ENCODE data around the gene HOXB5. TPM values are rescaled to one million over a fixed set of nuclear protein-coding genes. Genes with fewer than 3 reads are reported as not detected.
A peak's percentile ranks its signal among the peaks of the same experiment; 100 is the strongest.

Gene HOXB5
- total and polyA plus RNA-seq, 10 of the 15 experiments (the other 5 are each of a cell fraction or from before 2014, with no cell fraction given), result not detected

- DNase-seq (ENCODE audit: low read depth, low spot score) (no peak), ATAC-seq (no peak), FAIRE-seq (no peak)
- Histone ChIP-seq H4K20me1 (ENCODE audit: control insufficient read depth, insufficient read depth) (no peaks in the 10 kb centered on the region), H3K27ac (ENCODE audit: control insufficient read depth, insufficient read depth) (no peak within 1 kb of the TSS), H3K4me2 (ENCODE audit: control insufficient read depth, insufficient read depth) (no peak within 1 kb of the TSS), H2AFZ (ENCODE audit: control insufficient read depth, low read depth, low read length) (no peak within 1 kb of the TSS), H3K36me3 (ENCODE audit: control insufficient read depth in 2 of 2, insufficient read depth in 2 of 2, low read length in 1 of 2) (no peaks in the 10 kb centered on the region), H3K27me3 (replicated peaks in 1 of 2; ENCODE audit: control insufficient read depth in 2 of 2, insufficient read depth in 2 of 2, low read length in 1 of 2) (peaks cover 9 to 13% of the 10 kb centered on the region in 2 experiments), H3K4me1 (ENCODE audit: control insufficient read depth, insufficient read depth, low read length) (peaks cover 3% of the 10 kb centered on the region), H3K4me3 (no peak within 1 kb of the TSS), H3K9me3 (replicated peaks; ENCODE audit: control insufficient read depth, insufficient read depth, low read length) (no peaks in the 10 kb centered on the region), H3K9ac (ENCODE audit: control insufficient read depth, insufficient read depth, low read length) (no peak within 1 kb of the TSS), H3K79me2 (ENCODE audit: control insufficient read depth, insufficient read depth, low read length) (no peaks in the 10 kb centered on the region)
- ChIA-PET RAD21 (ENCODE audit: unreplicated experiment) (interaction anchor here (0.6 kb wide), 1 partner anchor 13 kb away, joined by 3 read pairs; no protein-coding TSS in a partner anchor), SMC1A (ENCODE audit: uncharacterized antibody, unreplicated experiment) (interaction anchor here (0.6 to 0.8 kb wide), 2 partner anchors 8 to 1689 kb away, joined by 3 read pairs; no protein-coding TSS in a partner anchor), POLR2A (interaction anchor here (0.7 kb wide), 1 partner anchor 865 kb away, joined by 6 read pairs; no protein-coding TSS in a partner anchor), CTCF (interaction anchor here (2.3 kb wide), 1 partner anchor 346 kb away, joined by 6 read pairs; no protein-coding TSS in a partner anchor)
- 1% methylated on average over 16 of the region's 16 CpGs for WGBS (ENCODE audit: insufficient coverage, insufficient replicate concordance, low lambda C conversion rate, missing lambda C conversion rate)
- no peak for TF ChIP-seq IKZF2 (IDR thresholded peaks at IDR 0.05)
- 0 out of 2 replicates have a peak, but pooled peaks have one; percentile 7 for TF ChIP-seq NFYB (IDR thresholded peaks at IDR 0.05; ENCODE audit: insufficient read depth, low read depth, low read length)
- no peak for TF ChIP-seq RAD21 (IDR thresholded peaks at IDR 0.05; ENCODE audit: insufficient read depth, low read depth, low read length)
- TF ChIP-seq MXI1 (IDR thresholded peaks at IDR 0.05; ENCODE audit: low read depth, low read length), result no peak
- in situ Hi-C loops (cut with MboI), result no loop called here
- intact Hi-C loops (cut with micrococcal nuclease; ENCODE audit: unreplicated experiment), result no loop called here
- no TSS peak for BruUV-seq (replicated peaks)
Observed at GRCh38 chr17:48604770-48605329, 11.3 kb upstream of the HOXB5 start, which contains the start of gene HOXB6. TSS of gene HOXB6 (minus strand) at chr17:48604986. CDS start at chr17:48598150, 6,836 bp downstream.

Data from GM12878 (cell line).